ENCODE data around the gene MSRB2. TPM values are rescaled to one million over a fixed set of nuclear protein-coding genes. Genes with fewer than 3 reads are reported as not detected.

Gene MSRB2
- total RNA-seq, 1 donor from 2014 or later, result 4.1 TPM

GRCh38 chr10:23158370-23158769, 63.0 kb downstream of the MSRB2 start:
- peaks cover 3% of the 10 kb centered on the region for H3K4me1 Mint-ChIP-seq
- no peak overlapping the region for H3K4me3 Mint-ChIP-seq
- ChIA-PET CTCF (interaction anchor here (0.7 to 2.4 kb wide), 9 partner anchors 11 to 1398 kb away, joined by 3 to 9 read pairs (median 4); no protein-coding TSS in a partner anchor), POLR2A (no interaction called here)
- intact Hi-C loops (cut with micrococcal nuclease), result loop anchor here (1.0 kb wide), 5 partner anchors 135 to 1165 kb away; no protein-coding TSS in a partner anchor
- ATAC-seq (ENCODE audit: low read depth) (peak; percentile 66), DNase-seq (no peak)
- no peaks in the 10 kb centered on the region for H3K36me3 Mint-ChIP-seq (ENCODE audit: low read depth)
- no peak overlapping the region for H3K27ac Mint-ChIP-seq
- H3K27me3 Mint-ChIP-seq, result peaks cover 21% of the 10 kb centered on the region
- H3K9me3 Mint-ChIP-seq, result no peaks in the 10 kb centered on the region
- TF ChIP-seq CTCF (IDR thresholded peaks at IDR 0.05), result peak; percentile 92

- Mint-ChIP-seq H3K4me1 (no peaks in the 10 kb centered on the region), H3K4me3 (no peak overlapping the region), H3K27me3 (peaks cover 58% of the 10 kb centered on the region), H3K27ac (no peak overlapping the region), H3K36me3 (ENCODE audit: low read depth) (no peaks in the 10 kb centered on the region), H3K9me3 (no peaks in the 10 kb centered on the region)
- DNase-seq (no peak), ATAC-seq (ENCODE audit: low read depth) (no peak)
- intact Hi-C loops (cut with micrococcal nuclease), result loop anchor here (5.0 kb wide), 1 partner anchor 1654 kb away; no protein-coding TSS in a partner anchor
- no peak for TF ChIP-seq CTCF (IDR thresholded peaks at IDR 0.05)
- ChIA-PET CTCF (no interaction called here), POLR2A (no interaction called here)
These were observed 76.0 kb downstream of the MSRB2 start for GRCh38 chr10:23171232-23171876.

Other genes with a start within 250 kb of the MSRB2 start
- gene ARMC3, start 167.5 kb upstream of the MSRB2 start, total RNA-seq, result not detected in 2 replicates
- gene PTF1A, start 96.7 kb downstream of the MSRB2 start, total RNA-seq, result not detected in 2 replicates
- gene C10orf67, start 249.2 kb downstream of the MSRB2 start, total RNA-seq, result not detected in 2 replicates